Astrocyte of the hippocampus (primary cell): ENCODE data around the gene SCP2.
A peak's percentile ranks its signal among the peaks of the same experiment; 100 is the strongest.

Source experiments
- DNase-seq: peaks from one replicate; pipeline ENCODE4 v3.0.0; 2011; ENCODE audit warnings: low read depth, low spot score

Gene SCP2

DNA sequence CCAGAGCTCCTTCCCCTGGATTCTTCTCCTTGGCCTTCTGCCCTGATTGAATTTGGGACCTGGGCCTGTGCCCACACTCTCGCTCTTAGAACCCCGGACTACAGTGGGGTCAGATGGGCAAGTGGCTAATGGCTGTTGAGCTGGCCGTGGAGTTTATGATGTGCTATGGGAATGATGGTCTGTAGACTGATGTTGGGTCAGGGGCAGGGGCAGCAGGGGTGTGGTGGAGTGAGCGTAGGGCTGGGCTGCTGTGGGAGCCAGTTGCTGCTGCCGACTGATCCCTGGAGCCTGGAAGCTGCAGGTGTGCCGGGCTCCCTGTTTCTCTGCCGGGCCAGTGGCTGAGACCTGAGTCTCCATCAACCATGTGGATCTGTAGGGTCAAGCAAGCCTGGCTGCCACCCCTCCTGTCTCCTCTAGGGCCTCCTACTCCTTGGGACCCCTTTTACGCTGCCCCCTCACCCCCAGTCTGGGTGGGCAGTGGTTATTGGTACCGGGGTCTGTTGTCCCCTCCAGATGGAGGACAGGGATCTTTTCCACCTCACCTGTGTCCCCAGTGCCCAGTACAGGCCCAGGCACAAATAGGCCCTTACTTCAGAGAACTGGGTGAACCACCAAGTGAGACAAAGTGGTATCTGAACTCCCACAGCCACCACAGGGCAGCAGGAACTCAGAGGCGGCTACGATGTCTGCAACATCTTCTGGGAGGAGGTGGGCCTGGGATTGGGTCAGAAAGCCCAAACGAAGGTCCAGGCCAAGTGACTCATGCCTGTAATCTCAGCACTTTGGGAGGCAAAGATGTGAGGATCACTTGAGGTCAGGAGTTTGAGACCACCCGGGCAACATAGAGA lies 140.0 kb downstream of the SCP2 start:
- no peak for DNase-seq

DNA sequence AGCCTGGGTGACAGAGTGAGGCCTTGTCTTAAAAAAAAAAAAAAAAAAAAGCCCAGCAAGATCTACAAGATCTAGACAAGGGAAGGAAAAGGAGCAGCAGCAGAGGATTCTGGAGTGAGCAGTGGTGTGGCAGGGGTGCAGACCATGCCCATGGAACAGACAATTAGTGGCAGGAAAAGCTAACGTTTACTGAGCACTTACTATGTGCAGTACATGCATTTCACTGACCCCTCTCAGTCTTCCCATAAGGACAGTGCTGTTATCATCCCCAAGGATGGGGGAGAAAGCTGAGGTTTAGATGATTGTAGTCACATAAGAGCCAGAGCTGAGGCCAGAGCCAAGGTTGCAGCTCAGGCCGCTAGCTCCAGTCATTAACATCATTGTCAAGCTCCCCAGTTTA lies 140.8 kb downstream of the SCP2 start:
- no peak for DNase-seq

DNA sequence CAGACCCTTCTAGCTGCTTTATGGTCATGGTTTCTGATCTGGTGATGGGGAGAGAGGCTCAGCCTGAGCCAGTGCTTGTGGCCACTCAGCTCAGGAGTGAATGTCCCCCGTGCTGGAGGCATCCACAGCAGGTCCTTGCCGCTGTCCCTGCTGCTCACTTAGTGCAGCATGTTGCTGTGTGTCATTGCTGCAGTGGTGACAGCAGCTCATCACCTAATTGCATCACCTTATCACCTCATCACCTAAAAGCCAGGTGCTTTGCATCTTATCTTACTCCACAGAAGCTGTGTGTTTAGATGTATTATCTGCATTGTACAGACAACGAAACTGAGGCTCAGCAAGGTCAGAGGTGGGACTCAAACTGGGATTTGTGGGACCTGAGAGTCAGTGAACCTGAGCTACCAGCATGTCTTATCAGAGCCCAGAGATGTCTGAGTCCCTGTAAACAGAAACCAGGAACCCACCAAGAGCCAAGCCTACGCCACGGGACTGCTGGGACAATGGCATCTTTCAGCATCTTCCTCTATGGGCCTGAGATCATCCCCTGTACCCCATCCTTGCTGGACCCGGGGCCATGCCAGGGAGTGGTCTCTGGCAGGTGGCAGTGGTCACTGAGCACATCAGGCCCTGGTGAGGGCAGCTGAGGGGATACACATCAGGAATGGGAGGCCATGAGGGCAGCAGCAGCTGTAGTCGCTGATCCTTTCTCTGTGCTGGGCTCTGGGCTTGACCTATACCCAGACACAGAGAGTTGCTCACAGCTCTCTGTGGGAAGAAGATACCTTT lies 141.4 kb downstream of the SCP2 start:
- DNase-seq, result no peak

DNA sequence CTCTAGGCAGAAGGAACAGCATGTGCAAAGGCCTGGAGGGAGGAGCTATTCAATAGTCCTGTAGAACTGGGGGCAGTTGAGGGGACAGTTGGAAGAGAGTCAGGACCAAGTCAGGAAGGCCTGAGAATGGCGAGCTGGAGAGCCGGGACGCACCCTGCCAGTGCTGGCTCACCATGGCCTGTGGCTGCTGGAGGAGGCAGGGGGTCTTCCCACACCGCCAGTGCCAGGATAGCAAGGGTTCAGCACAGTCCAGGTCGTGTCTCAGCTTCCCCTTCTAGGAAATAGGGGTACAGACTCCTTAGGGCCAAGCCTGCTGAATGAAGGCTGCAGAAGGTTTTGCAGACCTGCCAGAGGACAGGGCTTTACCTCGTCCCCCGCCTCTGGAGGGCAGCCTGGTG lies 142.2 kb downstream of the SCP2 start:
- DNase-seq, result no peak

- DNase-seq, result no peak
Observed at GRCh38 chr1:53069663-53070327, 142.7 kb downstream of the SCP2 start.

GRCh38 chr1:53070621-53071020 lies 143.5 kb downstream of the SCP2 start:
- no peak for DNase-seq

DNA sequence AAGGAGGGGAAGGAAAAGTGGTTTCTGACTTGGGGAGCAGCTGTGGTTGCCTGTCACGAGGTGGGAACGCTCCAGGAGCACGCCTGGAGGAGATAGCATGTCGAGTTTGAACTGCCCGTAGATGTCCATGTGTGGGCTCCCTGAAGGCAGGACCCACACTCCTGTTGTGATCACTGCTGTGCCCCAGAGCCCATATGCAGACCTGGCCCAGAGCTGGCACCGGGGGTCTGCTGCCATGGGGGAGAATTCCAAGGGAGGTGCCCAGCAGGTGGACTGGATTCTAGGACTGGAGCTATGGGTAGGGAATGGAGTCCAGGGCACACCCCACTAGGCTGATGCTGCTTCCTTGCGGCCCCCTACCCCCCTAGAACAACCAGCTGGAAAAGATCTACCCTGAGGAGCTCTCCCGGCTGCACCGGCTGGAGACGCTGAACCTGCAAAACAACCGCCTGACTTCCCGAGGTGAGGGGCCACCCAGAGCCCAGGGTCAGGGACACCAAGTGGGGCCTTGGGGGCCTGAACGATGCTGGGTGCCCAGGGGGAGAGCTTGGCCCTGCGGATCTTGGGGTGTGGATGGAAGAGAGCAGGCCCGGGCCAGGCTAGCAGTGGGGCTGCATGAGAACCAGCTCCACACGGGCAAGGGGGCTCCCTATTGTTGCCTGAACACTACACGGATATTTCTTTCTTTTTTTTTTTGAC lies 144.2 kb downstream of the SCP2 start:
- no peak for DNase-seq

DNA sequence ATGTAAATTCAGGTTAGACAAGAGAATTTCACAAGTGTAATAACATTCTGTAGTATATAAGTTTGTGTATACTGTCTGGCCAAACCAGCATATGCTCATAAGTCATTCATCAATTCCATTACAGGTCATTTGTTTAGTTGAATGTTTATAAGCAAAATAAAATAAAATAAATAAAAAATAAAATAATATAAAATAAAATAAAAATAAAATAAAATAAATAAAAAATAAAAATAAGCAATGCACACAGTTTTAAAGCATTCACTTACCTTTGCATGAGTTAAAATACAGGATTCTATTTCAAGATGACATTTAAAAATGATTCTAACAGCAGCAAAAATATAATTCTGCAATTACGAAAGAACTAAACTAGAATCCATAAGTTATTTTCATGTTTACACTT lies 144.8 kb downstream of the SCP2 start:
- no peak for DNase-seq

GRCh38 chr1:53073287-53073686 lies 146.2 kb downstream of the SCP2 start:
- DNase-seq, result no peak

DNA sequence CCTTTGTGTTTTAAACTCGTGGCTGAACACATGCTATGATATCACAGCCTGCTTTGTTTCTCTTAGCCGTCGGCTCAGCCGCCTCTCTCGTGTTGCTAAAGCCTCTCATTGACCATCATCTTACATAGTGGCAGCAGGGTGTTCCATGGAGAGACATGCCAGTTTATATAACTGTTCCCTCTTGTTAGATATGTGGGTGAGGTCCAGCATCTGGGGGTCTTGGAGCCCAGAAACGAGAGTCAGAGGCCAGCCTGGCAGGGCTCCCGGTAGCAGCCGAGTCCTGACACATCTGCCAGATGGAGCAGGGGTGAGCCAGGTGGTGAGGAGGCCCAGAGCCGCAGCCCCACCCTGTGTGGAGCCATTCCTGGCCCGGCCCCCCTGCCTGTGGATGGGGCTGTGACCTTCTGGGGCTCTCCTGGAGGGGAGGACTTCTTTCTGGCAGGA lies 146.8 kb downstream of the SCP2 start:
- peak; percentile 40 for DNase-seq

DNA sequence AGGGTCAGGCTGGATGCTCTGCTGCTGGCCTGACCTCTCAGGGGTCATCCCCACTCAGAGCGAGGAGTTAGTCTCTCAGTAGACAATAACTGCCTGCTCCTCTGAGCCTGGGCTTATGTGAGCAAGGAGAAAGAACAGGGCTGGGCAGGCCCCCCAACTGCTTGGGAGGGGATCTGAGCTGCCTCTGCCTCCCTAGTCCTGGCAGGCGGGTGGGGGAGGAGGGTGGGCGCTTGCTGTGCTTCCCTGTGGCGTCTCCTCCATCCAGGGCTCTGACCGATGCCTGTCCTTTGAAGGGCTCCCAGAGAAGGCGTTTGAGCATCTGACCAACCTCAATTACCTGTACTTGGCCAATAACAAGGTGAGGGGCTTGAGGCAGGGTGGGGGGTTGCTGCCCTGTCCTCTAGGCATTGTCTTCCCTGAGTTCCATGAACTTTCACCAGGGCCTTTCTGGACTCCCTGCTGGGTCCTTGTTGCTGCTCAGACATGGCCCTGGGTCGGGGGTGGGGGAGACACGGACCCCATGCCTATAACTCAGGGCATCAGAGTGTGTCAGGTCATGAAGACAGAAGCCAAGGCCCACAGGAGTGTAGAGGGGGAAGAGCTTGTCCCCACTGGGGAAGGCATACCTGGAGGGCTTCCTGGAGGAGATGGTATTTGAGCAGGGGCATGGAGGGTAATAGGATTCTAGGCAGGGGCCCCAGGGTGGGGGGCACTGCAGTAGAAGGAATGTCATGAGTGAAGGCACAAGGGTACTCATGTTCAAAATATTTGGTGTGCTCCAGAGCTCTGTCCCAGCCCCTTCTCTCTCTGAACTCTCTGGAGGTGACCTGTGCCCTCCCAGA lies 147.5 kb downstream of the SCP2 start:
- DNase-seq, result no peak

- DNase-seq, result no peak
Observed at GRCh38 chr1:53075206-53075605, 148.1 kb downstream of the SCP2 start.

GRCh38 chr1:53075761-53076163 lies 148.7 kb downstream of the SCP2 start:
- no peak for DNase-seq

- no peak for DNase-seq
Observed at GRCh38 chr1:53076165-53076564, 149.1 kb downstream of the SCP2 start.

- DNase-seq, result no peak
Observed at GRCh38 chr1:53076721-53077598, 149.9 kb downstream of the SCP2 start.

- no peak for DNase-seq
Observed at GRCh38 chr1:53077599-53077965, 150.5 kb downstream of the SCP2 start.

GRCh38 chr1:53078333-53079101 lies 151.4 kb downstream of the SCP2 start:
- DNase-seq, result no peak

- no peak for DNase-seq
Observed at GRCh38 chr1:53079251-53079650, 152.2 kb downstream of the SCP2 start.

DNA sequence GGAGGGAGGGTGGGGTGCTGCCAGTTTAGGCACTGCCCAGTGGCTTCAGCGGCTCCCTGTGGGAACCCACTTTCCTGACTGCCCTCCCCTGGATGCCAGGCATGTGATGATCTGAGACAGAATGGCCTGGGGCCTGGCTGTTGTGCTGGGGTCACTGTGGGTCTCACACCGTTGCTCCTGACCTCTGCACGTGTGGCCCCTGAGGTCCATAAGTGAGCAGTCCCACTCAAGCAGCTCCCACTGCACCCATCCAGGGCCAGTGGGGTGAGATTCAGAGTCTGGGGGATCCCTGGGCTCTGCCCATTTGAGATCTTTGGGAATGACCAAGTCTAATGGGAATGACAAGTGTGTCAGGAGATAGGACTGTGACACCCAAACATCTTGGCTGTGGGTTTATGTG lies 153.0 kb downstream of the SCP2 start:
- DNase-seq, result no peak
